ENCODE results near the gene MACROH2A2.
"Not testable (repeated sequence)": the region's sequence is repeated elsewhere in the genome, so short reads cannot be mapped to it uniquely, and the experiment has no call there.

The MACROH2A2 gene

DNA sequence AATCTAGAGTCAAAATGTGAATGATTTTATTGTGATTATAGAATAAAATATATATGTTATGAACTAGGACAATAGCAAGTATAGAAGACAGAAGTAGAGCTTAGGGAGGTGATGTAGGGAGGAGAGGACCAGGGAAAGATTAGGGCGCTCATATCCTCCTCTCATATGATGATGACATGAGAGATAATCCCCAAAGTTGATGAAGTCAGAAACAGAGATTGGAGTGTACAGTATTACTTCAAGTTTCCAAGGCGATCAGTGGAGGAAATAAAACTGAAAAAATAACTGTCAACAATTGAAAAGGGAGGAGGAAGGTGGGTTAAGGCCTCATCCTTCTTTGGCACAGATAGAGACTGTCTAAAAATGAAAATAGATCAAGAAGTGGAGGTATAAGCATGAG is 14.9 kb downstream of the MACROH2A2 start:
- no peak for DNase-seq (ENCODE audit: low read depth)

DNA sequence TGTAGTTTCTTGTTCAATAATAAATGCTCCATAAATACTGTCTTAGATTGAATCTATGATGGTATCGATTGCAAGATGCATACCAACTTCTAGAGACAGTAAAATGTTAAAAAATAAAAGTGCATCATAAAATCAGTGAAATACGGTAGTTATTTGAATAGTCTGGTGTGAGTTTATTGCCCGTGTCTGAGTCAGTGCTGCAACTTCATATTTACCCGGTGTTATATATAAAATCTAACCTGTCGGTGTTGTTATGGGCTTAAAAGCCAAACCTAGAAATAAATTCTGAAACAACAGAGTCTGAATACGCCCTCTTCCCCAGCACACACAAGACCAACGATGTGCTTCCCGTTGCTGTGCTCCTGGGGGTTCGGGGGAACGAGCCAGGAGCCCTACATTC is 16.3 kb downstream of the MACROH2A2 start:
- DNase-seq (ENCODE audit: low read depth) = no peak

DNA sequence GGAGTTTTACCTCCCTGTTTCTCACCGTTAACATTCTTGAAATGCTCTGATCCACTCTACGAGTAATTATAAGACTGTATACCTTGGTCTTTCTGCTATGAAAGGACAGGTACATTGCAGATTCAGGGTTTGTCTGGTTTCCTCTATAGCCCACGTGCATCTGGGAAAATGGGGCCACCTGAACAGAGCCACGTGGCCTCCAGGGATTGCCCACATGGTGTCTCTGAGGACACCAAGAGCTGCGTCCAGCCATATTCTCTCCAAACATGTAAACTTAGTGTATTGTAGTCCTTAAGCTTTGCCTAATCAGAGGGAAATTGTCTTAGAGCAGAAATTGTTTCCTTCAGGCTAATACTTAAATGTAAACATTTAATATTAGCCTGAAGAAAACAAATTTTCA is 16.7 kb downstream of the MACROH2A2 start:
- DNase-seq (ENCODE audit: low read depth) = no peak

DNA sequence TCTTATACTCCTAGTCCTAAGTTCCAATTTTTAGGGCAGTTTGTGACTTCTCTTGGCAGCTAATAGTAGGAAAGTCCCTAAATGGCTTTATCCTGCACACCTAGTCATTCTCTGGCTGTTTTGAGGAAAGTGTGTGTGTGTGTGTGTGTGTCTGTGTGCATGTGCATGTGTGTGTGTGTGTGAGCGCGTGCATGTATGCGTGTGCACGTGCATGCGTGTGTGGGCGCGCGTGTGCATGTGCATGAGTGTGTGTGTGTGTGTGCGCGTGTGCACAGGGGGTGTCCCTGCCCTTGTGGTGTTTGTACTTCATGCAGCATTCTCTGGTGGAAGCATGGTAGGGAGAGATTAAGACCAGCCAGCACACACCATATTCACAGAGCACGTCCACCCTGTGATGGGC is 18.2 kb downstream of the MACROH2A2 start:
- DNase-seq (ENCODE audit: low read depth) = no peak

DNA sequence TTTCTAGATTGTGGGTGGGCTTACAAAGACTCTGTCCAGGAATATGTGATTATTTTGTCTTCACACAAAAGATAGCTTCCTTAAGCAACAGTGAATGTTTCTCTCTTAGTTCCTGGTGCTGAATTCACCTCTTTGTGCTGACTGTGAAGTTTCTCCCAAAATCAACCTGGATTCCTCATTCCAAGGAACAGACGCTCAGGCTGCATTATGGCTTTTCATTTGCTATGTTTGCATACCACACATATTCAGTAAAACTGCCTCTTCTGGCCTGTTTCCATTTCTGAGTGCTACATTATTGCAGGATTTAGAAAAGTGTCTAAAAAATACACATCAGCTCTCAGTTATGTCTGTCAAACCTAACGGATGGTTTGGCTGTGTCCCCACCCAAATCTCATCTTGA is 21.5 kb downstream of the MACROH2A2 start:
- DNase-seq (ENCODE audit: low read depth) = no peak

DNA sequence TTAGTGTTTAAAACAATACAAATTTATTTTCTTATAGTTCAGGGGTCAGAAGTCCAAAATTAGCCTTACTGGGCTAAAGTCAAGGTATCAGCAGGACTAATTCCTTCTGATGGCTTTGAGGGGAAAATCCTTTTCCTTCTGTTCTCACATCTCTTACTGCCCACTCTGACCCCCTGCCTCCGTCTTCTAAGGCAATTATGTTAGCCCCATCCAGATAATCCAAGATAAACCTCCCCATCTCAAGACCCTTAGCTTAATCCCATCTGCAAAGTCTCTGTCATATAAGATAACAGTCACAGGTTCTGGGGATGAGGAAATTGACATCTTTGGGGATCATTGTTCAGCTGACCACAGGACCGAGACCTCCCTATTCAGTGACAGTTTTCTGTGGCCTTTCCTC is 22.3 kb downstream of the MACROH2A2 start:
- no peak for DNase-seq (ENCODE audit: low read depth)

DNA sequence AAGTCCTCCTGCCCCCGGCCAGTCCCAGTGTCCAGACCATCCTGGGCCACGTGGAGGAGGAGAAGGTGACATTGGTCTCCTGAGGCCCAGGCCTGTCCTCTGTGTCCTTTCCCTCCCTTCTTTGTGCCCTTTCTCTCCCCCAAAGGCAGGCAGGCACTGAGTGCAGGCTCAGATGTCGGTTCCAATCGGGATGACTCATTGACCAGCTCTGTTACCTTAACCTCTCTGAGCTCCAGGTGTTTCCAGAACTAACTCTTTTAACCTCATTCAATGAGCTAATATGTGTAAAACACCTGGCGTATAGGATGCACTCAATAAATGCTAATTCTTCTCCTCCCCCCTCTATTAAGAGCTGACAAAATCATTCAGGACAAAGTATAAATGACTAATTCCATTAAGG is 25.7 kb downstream of the MACROH2A2 start:
- DNase-seq (ENCODE audit: low read depth) = no peak

DNA sequence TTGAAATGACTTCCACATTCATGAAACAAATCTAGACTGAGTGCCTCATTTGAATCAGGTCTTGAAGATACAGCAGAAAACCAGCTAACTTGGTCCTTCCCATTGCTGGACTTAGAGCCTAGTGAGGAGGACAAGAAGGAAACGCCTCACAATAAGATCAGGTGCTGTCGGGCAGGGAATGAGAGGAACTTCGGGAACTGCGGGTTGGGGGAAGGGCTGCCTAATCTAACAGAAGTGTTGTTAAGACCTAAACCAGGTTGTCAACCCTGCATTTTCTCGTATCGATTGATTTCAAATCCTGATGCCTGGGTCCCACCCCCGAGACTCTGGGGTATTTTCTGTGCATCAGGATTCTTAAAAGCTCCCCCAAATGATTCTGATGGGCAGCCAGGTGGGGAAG is 26.3 kb downstream of the MACROH2A2 start:
- DNase-seq (ENCODE audit: low read depth) = no peak

DNA sequence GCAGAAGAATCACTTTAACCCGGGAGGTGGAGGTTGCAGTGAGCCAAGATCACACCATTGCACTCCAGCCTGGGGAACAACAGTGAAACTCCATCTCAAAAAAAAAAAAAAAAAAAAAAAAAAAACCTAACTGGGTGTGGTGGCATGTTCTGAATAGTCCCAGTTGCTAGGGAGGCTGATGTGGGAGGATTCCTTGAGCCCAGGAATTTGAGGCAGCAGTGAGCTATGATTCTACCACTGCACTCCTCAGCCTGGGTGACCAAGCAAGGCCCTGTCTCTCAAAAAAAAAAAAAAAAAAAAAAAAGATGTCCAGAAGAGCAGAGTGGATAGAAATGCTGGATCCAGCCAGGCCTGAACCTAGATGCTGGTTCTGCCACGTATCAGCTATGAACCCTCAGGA is 28.1 kb downstream of the MACROH2A2 start:
- DNase-seq (ENCODE audit: low read depth) = not testable (repeated sequence)

DNA sequence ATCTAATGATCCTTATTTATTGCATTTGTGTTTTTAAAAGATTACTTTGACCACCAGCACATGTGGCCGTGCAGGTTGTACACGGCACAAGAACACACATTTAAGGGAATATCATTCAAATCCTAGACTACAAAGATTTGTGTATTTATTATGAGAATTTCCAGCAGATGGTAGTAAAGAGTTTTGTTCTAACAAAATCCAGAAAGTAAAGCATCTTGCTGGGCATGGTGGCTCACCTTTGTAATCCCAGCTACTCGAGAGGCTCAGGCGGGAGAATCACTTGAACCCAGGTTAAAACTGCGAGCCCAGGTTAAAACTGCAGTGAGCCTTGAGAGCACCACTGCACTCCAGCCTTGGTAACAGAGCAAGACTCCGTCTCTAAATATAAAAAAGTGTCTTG is 31.5 kb downstream of the MACROH2A2 start:
- no peak for DNase-seq (ENCODE audit: low read depth)

DNA sequence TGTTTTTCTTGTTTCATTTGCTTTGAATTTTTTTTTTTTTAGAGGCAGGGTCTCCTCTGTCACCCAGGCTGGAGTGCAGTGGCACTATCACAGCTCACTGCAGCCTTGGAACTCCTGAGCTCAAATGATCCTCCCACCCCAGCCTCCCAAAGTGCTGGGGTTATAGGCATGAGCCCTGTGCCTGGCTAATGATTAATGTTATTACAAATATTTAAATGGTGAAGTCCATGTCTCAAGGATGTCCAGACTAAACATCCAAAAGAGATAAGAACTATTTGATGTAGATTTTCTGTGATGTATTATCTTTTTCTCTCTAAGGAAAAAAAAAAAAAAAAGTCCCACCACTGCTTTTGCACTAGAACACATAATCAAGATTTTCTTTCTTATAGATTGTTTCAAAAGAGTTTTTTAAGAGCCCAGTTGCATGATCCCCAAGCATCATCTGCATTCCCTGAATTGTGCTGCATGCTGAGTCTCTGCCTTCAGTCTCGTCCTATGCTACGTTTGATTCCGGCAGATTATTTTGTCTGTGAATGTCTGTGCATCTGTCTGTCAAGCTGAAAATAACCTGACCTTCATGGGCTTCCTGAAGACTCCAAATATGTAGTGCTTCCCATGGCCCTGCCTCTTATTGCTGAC is 33.4 kb downstream of the MACROH2A2 start:
- DNase-seq (ENCODE audit: low read depth) = no peak

DNA sequence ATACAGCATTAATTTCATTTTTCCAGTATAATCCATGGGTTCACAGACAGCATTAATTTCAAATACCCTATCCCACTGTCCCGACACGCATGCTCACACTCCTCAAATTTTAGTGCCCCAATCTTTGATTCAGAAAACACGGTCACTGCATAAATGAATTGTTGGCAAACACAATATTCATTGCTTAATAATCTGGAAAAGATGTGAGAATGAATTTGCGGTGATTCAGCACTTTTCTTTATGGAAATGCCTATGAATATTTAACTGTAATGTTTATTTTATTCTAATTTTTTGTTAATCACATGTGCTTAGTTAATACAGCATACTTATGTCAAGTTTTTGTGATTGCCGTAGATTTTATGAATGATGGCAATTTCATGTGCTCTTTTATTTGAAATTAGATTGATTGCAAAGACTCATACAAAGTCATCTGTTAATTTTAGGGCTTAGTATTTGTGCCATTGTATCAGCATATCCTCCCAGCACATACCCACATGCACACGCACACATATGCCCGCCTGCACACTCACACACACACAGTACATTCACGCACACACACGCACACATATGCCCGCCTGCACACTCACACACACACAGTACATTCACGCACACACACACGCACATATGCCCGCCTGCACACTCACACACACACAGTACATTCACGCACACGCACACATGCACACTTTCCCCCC is 35.1 kb downstream of the MACROH2A2 start:
- no peak for DNase-seq (ENCODE audit: low read depth)

DNA sequence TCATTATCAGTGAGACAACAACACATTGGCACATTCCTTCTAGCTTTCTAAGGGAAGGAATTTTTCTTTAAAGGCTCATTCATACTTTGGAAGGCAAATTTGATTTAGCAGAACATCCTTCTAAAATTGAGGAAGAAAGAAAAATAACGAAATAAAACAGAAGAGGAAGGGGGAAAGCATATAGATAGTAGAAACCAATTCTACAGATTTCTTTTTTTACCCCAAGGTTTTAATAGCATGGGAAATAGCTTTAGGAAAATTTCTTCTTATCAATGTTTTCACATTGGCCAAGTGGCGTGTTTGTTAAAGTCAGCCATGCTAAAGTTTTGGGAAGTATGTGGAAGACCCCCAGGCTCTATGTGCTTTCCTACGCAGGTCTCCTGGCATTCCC is 35.7 kb downstream of the MACROH2A2 start:
- no peak for DNase-seq (ENCODE audit: low read depth)

DNA sequence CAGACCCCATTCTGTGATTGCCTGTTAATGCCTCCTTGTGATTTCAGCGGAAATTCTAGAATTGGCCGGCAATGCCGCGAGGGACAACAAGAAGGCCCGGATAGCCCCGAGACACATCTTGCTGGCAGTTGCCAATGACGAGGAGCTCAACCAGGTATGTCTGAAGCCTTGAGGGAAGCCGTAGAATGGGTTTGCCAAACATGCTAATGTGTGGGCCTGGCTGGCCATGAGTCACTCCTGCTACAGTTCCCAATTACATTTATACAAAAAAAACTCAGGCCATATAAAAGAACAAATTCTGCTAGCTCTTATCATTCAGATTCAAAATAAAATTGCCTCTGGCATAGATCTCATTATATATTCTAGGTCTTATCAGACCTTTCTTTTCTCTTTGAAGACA is 37.4 kb downstream of the MACROH2A2 start:
- DNase-seq (ENCODE audit: low read depth) = no peak

DNA sequence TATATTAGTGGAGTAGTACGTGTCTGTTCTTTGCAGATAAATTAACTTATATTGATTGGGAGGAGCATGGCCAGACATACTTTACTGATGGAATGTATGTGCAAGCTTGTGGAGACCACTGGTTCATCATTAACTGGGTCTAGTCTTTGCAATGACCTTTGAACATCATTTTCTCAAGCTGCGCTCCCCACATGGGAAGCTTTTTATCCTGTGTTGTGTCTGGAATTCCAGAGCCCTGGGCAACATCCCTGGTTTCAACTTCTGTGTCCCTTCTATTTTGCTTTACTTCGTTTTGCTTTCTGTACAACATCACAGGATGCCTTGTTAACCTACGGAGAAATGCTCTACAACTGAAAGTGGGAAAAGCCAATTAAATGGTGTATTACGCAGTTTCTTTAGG is 38.3 kb downstream of the MACROH2A2 start:
- DNase-seq (ENCODE audit: low read depth) = no peak

DNA sequence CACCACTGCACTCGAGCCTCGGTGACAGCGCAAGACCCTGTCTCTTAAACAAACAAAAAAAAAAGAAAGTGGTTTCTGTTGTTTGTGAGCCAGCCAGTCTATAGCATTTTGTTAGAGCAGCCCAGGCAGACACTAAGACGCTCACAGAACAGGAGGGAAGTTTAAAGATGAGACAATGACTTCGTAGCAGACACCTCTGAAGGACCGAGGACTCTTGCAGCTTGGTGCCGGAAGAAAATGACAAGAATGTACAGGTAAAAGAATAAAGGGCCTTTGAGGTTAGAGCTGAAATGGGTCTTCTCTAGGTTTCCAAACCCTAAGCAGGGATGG is 39.7 kb downstream of the MACROH2A2 start:
- no peak for DNase-seq (ENCODE audit: low read depth)

DNA sequence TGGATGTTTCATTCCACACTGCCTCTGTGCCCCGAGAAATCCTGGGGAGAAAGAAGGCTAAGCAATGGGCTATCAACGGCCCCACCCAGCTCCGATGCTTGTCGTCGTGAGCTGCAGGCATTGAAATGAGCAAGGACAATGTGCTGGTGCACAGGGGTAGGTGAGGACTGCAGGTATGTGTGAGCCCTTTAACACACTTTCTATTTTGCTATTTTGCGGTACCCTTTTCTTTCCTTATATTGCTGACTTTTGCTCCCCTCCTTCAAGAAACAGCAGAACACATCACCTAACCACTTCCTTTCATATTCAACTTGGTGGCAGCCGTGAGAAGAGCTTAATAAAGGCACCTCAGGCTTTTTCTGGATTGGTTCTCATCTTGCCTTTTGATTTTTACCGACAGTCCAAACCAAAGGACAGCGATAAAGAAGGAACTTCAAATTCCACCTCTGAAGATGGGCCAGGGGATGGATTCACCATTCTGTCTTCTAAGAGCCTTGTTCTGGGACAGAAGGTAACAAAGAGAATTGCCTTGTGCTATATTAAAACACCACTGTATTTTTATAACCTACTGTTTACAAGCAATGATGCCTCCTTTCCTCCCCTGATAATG is 40.8 kb downstream of the MACROH2A2 start:
- DNase-seq (ENCODE audit: low read depth) = no peak

DNA sequence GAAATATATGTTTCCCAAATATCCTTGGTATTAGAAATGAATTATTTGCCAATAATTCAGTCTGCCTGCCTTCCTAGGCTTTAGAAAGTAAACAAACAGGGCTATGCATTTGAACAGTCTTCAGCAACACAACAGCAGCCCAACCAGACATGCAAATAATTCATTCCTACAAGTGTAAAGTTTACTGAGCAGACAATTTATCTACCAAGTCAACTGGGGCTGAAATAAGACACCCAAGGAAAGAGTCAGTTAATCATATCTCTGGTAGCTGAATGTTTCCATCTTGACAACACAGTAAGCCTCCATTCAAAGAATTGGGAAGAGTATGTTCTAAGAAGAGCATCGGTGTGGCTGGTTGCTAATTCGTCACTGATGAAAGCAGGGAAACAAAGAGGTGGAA is 41.6 kb downstream of the MACROH2A2 start:
- no peak for DNase-seq (ENCODE audit: low read depth)

DNA sequence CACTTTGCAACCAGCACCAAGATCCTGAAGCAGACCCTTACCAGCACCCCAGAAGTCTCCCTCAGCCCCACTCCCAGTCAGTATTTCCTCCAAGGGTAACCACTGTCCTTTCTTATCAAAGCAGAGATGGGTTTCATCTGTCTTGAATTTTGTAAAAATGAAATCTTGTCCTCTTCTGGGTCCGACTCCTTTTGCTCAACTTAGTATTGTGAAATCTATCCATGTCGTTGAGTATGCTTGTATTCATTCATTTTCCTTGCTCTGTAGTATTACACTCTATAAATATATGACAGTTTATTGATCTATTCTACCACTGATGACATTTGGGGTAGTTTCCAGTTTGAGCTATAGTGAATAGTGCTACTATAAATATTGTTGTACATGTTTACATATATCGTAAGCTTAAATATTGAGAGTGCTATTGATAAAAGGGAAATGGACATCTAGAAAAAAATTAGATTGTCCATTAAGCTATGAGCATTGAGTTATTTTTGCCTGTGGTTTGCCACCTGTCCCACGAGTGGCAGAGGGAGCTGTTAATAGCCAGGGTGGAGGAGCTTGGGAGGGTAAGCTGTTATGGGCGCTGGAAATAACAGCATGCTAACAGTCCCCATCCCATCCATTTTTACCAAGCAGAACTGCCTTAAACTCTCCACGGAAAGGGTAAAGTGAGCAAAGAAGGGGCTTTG is 43.5 kb downstream of the MACROH2A2 start:
- DNase-seq (ENCODE audit: low read depth) = no peak

DNA sequence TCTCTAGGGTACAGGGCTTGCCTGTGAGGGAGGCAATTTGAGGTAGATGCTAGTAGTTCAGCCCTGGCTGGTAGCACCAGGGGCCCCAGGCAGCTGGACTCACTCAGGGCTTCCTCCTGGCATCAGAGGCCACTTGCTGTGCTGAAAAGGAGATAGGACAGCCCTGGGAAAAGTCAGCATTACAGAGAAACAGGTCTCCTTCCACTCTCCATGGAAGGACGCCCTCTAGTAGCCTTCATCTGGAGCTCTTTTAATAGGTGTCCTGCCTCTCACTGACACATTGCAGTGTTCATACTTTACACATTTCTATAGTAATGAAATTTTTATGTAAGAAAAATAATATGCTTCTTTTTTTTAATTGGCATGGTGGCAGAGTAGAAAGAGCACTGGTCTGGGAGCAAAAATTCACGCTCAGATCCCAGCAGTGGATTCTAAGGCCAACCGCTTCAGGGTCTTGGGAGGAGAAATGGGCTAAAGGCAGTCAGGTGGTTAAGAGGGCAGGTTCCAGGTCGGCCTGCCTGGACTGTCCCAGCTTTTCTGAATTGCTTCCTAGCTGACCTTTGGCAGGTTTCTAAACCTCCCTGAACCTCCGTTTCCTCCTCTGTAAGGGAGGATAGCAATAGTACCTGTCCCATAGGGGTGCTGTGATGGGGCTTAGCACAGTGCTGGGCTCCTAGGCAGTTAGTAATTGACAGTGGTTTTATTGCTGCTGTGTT is 44.2 kb downstream of the MACROH2A2 start:
- no peak for DNase-seq (ENCODE audit: low read depth)

DNA sequence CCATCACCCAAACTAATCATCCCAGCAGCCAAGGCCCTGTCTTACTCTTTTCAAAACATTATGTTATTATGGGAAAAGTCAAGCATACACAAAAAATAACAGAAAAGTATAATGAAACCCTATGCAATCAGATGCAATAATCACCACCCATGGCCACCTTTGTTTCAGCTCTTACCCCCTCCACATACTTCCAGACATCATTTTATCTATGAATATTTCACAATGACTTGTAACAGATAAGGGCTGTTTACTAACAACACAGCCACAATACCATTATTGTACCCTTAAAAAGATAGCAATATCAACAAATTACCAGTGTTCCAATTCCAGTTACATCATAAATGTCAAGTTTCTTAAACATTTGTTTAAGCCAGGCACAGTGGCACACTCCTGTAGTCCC is 44.8 kb downstream of the MACROH2A2 start:
- DNase-seq (ENCODE audit: low read depth) = no peak

DNA sequence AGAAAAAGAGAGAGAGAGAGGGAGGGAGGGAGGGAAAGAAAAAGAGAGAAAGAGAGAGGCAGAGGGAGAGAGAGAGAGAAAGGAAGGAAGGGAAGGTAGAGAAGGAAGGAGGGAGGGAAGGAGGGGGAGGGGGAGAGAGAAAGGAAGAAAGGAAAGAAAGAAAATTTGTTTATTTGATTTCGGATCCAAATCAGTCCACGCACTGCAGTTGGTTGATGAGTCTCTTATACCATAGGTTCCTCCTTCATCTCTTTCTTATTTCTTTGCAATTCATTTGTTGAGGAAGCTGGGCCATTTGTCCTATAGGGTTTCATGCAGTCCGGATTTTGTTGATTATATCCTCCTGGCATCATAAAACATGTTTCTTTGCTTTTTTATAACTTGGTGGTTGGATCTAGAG is 45.6 kb downstream of the MACROH2A2 start:
- DNase-seq (ENCODE audit: low read depth) = no peak
